ENCODE results near the gene EDIL3. TPM values are rescaled to one million over a fixed set of nuclear protein-coding genes. Genes with fewer than 3 reads are reported as not detected.

EDIL3 gene
- total RNA-seq, 1 donor from 2014 or later = 14.1 TPM

GRCh38 chr5:84378961-84379360 is 5.7 kb downstream of the EDIL3 start:
- H3K4me3 ChIP-seq (ENCODE audit: low read length in 3 of 3) = no peak overlapping the region
- H3K9me3 ChIP-seq (ENCODE audit: control insufficient read depth in 3 of 3, low read length in 3 of 3) = no peaks in the 10 kb centered on the region
- no peaks in the 10 kb centered on the region for H3K36me3 ChIP-seq (ENCODE audit: control insufficient read depth in 3 of 3, insufficient read depth in 3 of 3, low read length in 3 of 3)
- H3K27ac ChIP-seq (ENCODE audit: low read depth, low read length) = no peak overlapping the region
- H3K4me1 ChIP-seq (ENCODE audit: control insufficient read depth in 3 of 3, insufficient read depth in 3 of 3, low read length in 3 of 3) = peaks cover 8 to 15% (median 14%) of the 10 kb centered on the region in 3 donors
- H3K27me3 ChIP-seq (ENCODE audit: control insufficient read depth in 3 of 3, insufficient read depth in 3 of 3, low read length in 3 of 3) = peaks cover 25 to 27% (median 27%) of the 10 kb centered on the region in 3 donors
- no peak overlapping the region for H3K9ac ChIP-seq (ENCODE audit: low read depth in 1 of 3, low read length in 3 of 3)

- H3K27ac ChIP-seq (ENCODE audit: low read depth, low read length) = no peak overlapping the region
- H3K36me3 ChIP-seq (ENCODE audit: control insufficient read depth in 3 of 3, insufficient read depth in 3 of 3, low read length in 3 of 3) = no peaks in the 10 kb centered on the region
- H3K4me3 ChIP-seq (ENCODE audit: low read length in 3 of 3) = no peak overlapping the region
- H3K27me3 ChIP-seq (ENCODE audit: control insufficient read depth in 3 of 3, insufficient read depth in 3 of 3, low read length in 3 of 3) = peaks cover 19 to 22% (median 21%) of the 10 kb centered on the region in 3 donors
- H3K9me3 ChIP-seq (ENCODE audit: control insufficient read depth in 3 of 3, low read length in 3 of 3) = no peaks in the 10 kb centered on the region
- H3K4me1 ChIP-seq (ENCODE audit: control insufficient read depth in 3 of 3, insufficient read depth in 3 of 3, low read length in 3 of 3) = peaks cover 8 to 14% (median 9%) of the 10 kb centered on the region in 3 donors
- no peak overlapping the region for H3K9ac ChIP-seq (ENCODE audit: low read depth in 1 of 3, low read length in 3 of 3)
Measured at GRCh38 chr5:84378420-84378819, 6.3 kb downstream of the EDIL3 start.

- H3K9me3 ChIP-seq (ENCODE audit: control insufficient read depth in 3 of 3, low read length in 3 of 3) = no peaks in the 10 kb centered on the region
- H3K27me3 ChIP-seq (ENCODE audit: control insufficient read depth in 3 of 3, insufficient read depth in 3 of 3, low read length in 3 of 3) = peaks cover under 1% of the 10 kb centered on the region in 3 donors
- no peaks in the 10 kb centered on the region for H3K36me3 ChIP-seq (ENCODE audit: control insufficient read depth in 3 of 3, insufficient read depth in 3 of 3, low read length in 3 of 3)
- H3K4me3 ChIP-seq (ENCODE audit: low read length in 3 of 3) = no peak overlapping the region
- H3K27ac ChIP-seq (ENCODE audit: low read depth, low read length) = no peak overlapping the region
- H3K4me1 ChIP-seq (ENCODE audit: control insufficient read depth in 3 of 3, insufficient read depth in 3 of 3, low read length in 3 of 3) = no peaks in the 10 kb centered on the region
- H3K9ac ChIP-seq (ENCODE audit: low read depth in 1 of 3, low read length in 3 of 3) = no peak overlapping the region
Measured at GRCh38 chr5:84376346-84376745, 8.3 kb downstream of the EDIL3 start.

- H3K9me3 ChIP-seq (ENCODE audit: control insufficient read depth in 3 of 3, low read length in 3 of 3) = no peaks in the 10 kb centered on the region
- no peaks in the 10 kb centered on the region for H3K27me3 ChIP-seq (ENCODE audit: control insufficient read depth in 3 of 3, insufficient read depth in 3 of 3, low read length in 3 of 3)
- H3K9ac ChIP-seq (ENCODE audit: low read depth in 1 of 3, low read length in 3 of 3) = no peak overlapping the region
- no peaks in the 10 kb centered on the region for H3K36me3 ChIP-seq (ENCODE audit: control insufficient read depth in 3 of 3, insufficient read depth in 3 of 3, low read length in 3 of 3)
- H3K27ac ChIP-seq (ENCODE audit: low read depth, low read length) = no peak overlapping the region
- no peak overlapping the region for H3K4me3 ChIP-seq (ENCODE audit: low read length in 3 of 3)
- H3K4me1 ChIP-seq (ENCODE audit: control insufficient read depth in 3 of 3, insufficient read depth in 3 of 3, low read length in 3 of 3) = no peaks in the 10 kb centered on the region
Measured at GRCh38 chr5:84374568-84374967, 10.1 kb downstream of the EDIL3 start.

- no peak overlapping the region for H3K27ac ChIP-seq (ENCODE audit: low read depth, low read length)
- no peaks in the 10 kb centered on the region for H3K9me3 ChIP-seq (ENCODE audit: control insufficient read depth in 3 of 3, low read length in 3 of 3)
- no peaks in the 10 kb centered on the region for H3K4me1 ChIP-seq (ENCODE audit: control insufficient read depth in 3 of 3, insufficient read depth in 3 of 3, low read length in 3 of 3)
- no peak overlapping the region for H3K4me3 ChIP-seq (ENCODE audit: low read length in 3 of 3)
- no peak overlapping the region for H3K9ac ChIP-seq (ENCODE audit: low read depth in 1 of 3, low read length in 3 of 3)
- H3K36me3 ChIP-seq (ENCODE audit: control insufficient read depth in 3 of 3, insufficient read depth in 3 of 3, low read length in 3 of 3) = no peaks in the 10 kb centered on the region
- peaks cover 0 to 2% (median 0%) of the 10 kb centered on the region in 3 donors for H3K27me3 ChIP-seq (ENCODE audit: control insufficient read depth in 3 of 3, insufficient read depth in 3 of 3, low read length in 3 of 3)
Measured at GRCh38 chr5:84373506-84373905, 11.2 kb downstream of the EDIL3 start.

GRCh38 chr5:84372066-84372695 is 12.5 kb downstream of the EDIL3 start:
- Histone ChIP-seq H3K36me3 (ENCODE audit: control insufficient read depth in 3 of 3, insufficient read depth in 3 of 3, low read length in 3 of 3) (no peaks in the 10 kb centered on the region), H3K9ac (ENCODE audit: low read depth in 1 of 3, low read length in 3 of 3) (no peak overlapping the region), H3K4me1 (ENCODE audit: control insufficient read depth in 3 of 3, insufficient read depth in 3 of 3, low read length in 3 of 3) (no peaks in the 10 kb centered on the region), H3K4me3 (ENCODE audit: low read length in 3 of 3) (no peak overlapping the region), H3K27me3 (ENCODE audit: control insufficient read depth in 3 of 3, insufficient read depth in 3 of 3, low read length in 3 of 3) (peaks cover 0 to 2% (median 0%) of the 10 kb centered on the region in 3 donors), H3K9me3 (ENCODE audit: control insufficient read depth in 3 of 3, low read length in 3 of 3) (no peaks in the 10 kb centered on the region), H3K27ac (ENCODE audit: low read depth, low read length) (no peak overlapping the region)

GRCh38 chr5:84370176-84370575 is 14.5 kb downstream of the EDIL3 start:
- Histone ChIP-seq H3K36me3 (ENCODE audit: control insufficient read depth in 3 of 3, insufficient read depth in 3 of 3, low read length in 3 of 3) (no peaks in the 10 kb centered on the region), H3K4me1 (ENCODE audit: control insufficient read depth in 3 of 3, insufficient read depth in 3 of 3, low read length in 3 of 3) (no peaks in the 10 kb centered on the region), H3K27ac (ENCODE audit: low read depth, low read length) (no peak overlapping the region), H3K4me3 (ENCODE audit: low read length in 3 of 3) (no peak overlapping the region), H3K9ac (ENCODE audit: low read depth in 1 of 3, low read length in 3 of 3) (no peak overlapping the region), H3K9me3 (ENCODE audit: control insufficient read depth in 3 of 3, low read length in 3 of 3) (no peaks in the 10 kb centered on the region), H3K27me3 (ENCODE audit: control insufficient read depth in 3 of 3, insufficient read depth in 3 of 3, low read length in 3 of 3) (peaks cover 0 to 2% (median 0%) of the 10 kb centered on the region in 3 donors)

GRCh38 chr5:84364043-84364442 is 20.6 kb downstream of the EDIL3 start:
- Histone ChIP-seq H3K4me3 (ENCODE audit: low read length in 3 of 3) (no peak overlapping the region), H3K9me3 (ENCODE audit: control insufficient read depth in 3 of 3, low read length in 3 of 3) (no peaks in the 10 kb centered on the region), H3K36me3 (ENCODE audit: control insufficient read depth in 3 of 3, insufficient read depth in 3 of 3, low read length in 3 of 3) (no peaks in the 10 kb centered on the region), H3K27ac (ENCODE audit: low read depth, low read length) (no peak overlapping the region), H3K9ac (ENCODE audit: low read depth in 1 of 3, low read length in 3 of 3) (no peak overlapping the region), H3K27me3 (ENCODE audit: control insufficient read depth in 3 of 3, insufficient read depth in 3 of 3, low read length in 3 of 3) (no peaks in the 10 kb centered on the region), H3K4me1 (ENCODE audit: control insufficient read depth in 3 of 3, insufficient read depth in 3 of 3, low read length in 3 of 3) (no peaks in the 10 kb centered on the region)

- no peak overlapping the region for H3K27ac ChIP-seq (ENCODE audit: low read depth, low read length)
- H3K9ac ChIP-seq (ENCODE audit: low read depth in 1 of 3, low read length in 3 of 3) = no peak overlapping the region
- H3K9me3 ChIP-seq (ENCODE audit: control insufficient read depth in 3 of 3, low read length in 3 of 3) = no peaks in the 10 kb centered on the region
- no peaks in the 10 kb centered on the region for H3K27me3 ChIP-seq (ENCODE audit: control insufficient read depth in 3 of 3, insufficient read depth in 3 of 3, low read length in 3 of 3)
- H3K4me1 ChIP-seq (ENCODE audit: control insufficient read depth in 3 of 3, insufficient read depth in 3 of 3, low read length in 3 of 3) = no peaks in the 10 kb centered on the region
- no peaks in the 10 kb centered on the region for H3K36me3 ChIP-seq (ENCODE audit: control insufficient read depth in 3 of 3, insufficient read depth in 3 of 3, low read length in 3 of 3)
- no peak overlapping the region for H3K4me3 ChIP-seq (ENCODE audit: low read length in 3 of 3)
Measured at GRCh38 chr5:84362061-84362720, 22.5 kb downstream of the EDIL3 start.

GRCh38 chr5:84361572-84361971 is 23.1 kb downstream of the EDIL3 start:
- no peaks in the 10 kb centered on the region for H3K27me3 ChIP-seq (ENCODE audit: control insufficient read depth in 3 of 3, insufficient read depth in 3 of 3, low read length in 3 of 3)
- no peaks in the 10 kb centered on the region for H3K4me1 ChIP-seq (ENCODE audit: control insufficient read depth in 3 of 3, insufficient read depth in 3 of 3, low read length in 3 of 3)
- H3K4me3 ChIP-seq (ENCODE audit: low read length in 3 of 3) = no peak overlapping the region
- no peaks in the 10 kb centered on the region for H3K9me3 ChIP-seq (ENCODE audit: control insufficient read depth in 3 of 3, low read length in 3 of 3)
- no peak overlapping the region for H3K9ac ChIP-seq (ENCODE audit: low read depth in 1 of 3, low read length in 3 of 3)
- H3K36me3 ChIP-seq (ENCODE audit: control insufficient read depth in 3 of 3, insufficient read depth in 3 of 3, low read length in 3 of 3) = no peaks in the 10 kb centered on the region
- H3K27ac ChIP-seq (ENCODE audit: low read depth, low read length) = no peak overlapping the region

All from skeletal muscle tissue (tissue), 4 donors.